Activated CD4-positive, CD25-positive, alpha-beta regulatory T cell treated with anti-CD3 and anti-CD28 coated beads, Interleukin-2, amount 50 U/mL, for 72 hours (primary cell): ENCODE measurements around the gene COMMD7.
"Not testable (repeated sequence)": the region's sequence is repeated elsewhere in the genome, so short reads cannot be mapped to it uniquely, and the experiment has no call there.

Experiments
- DNase-seq: peaks from one replicate; pipeline ENCODE4 v3.0.0; 2021

Gene COMMD7

GRCh38 chr20:32764005-32764960 is 21.0 kb upstream of the COMMD7 start:
- DNase-seq, result no peak

GRCh38 chr20:32763202-32764004 is 20.1 kb upstream of the COMMD7 start:
- no peak for DNase-seq

- DNase-seq, result no peak
Measured at GRCh38 chr20:32762754-32763201, 19.5 kb upstream of the COMMD7 start.

GRCh38 chr20:32761831-32762753 is 18.8 kb upstream of the COMMD7 start, which contains the start of gene DNMT3B:
Gene DNMT3B, plus strand, starts transcription at chr20:32762385. Its CDS starts 17,939 bp downstream, at chr20:32780324.
- DNase-seq, result peak; percentile 58

GRCh38 chr20:32761417-32761830 is 18.2 kb upstream of the COMMD7 start:
- DNase-seq, result no peak

- no peak for DNase-seq
Measured at GRCh38 chr20:32756156-32756555, 12.9 kb upstream of the COMMD7 start.

- DNase-seq, result no peak
Measured at GRCh38 chr20:32753731-32754130, 10.5 kb upstream of the COMMD7 start.

GRCh38 chr20:32752458-32753250 is 9.4 kb upstream of the COMMD7 start:
- DNase-seq, result no peak

GRCh38 chr20:32751702-32752457 is 8.6 kb upstream of the COMMD7 start:
- DNase-seq, result no peak

- no peak for DNase-seq
Measured at GRCh38 chr20:32751293-32751692, 8.0 kb upstream of the COMMD7 start.

GRCh38 chr20:32749914-32750637 is 6.8 kb upstream of the COMMD7 start:
- DNase-seq, result no peak

- peak; percentile 35 for DNase-seq
Measured at GRCh38 chr20:32742322-32743236, 688 bp downstream of the COMMD7 start.

GRCh38 chr20:32741151-32741550 is 2.1 kb downstream of the COMMD7 start:
- DNase-seq, result no peak

GRCh38 chr20:32737371-32738223 is 5.7 kb downstream of the COMMD7 start:
- DNase-seq, result peak; percentile 31

GRCh38 chr20:32731882-32732266 is 11.4 kb downstream of the COMMD7 start:
- no peak for DNase-seq

- DNase-seq, result not testable (repeated sequence)
Measured at GRCh38 chr20:32729334-32729733, 13.9 kb downstream of the COMMD7 start.

GRCh38 chr20:32728435-32728834 is 14.8 kb downstream of the COMMD7 start:
- DNase-seq, result not testable (repeated sequence)

- no peak for DNase-seq
Measured at GRCh38 chr20:32727683-32728082, 15.6 kb downstream of the COMMD7 start.
